ENCODE measurements around the gene TNK1. TPM values are rescaled to one million over a fixed set of nuclear protein-coding genes. Genes with fewer than 3 reads are reported as not detected.
A peak's percentile ranks its signal among the peaks of the same experiment; 100 is the strongest.
"Not testable (repeated sequence)": the region's sequence is repeated elsewhere in the genome, so short reads cannot be mapped to it uniquely, and the experiment has no call there.

The TNK1 gene
- 4.0 and 13.3 TPM in 2 replicates for total RNA-seq

DNA sequence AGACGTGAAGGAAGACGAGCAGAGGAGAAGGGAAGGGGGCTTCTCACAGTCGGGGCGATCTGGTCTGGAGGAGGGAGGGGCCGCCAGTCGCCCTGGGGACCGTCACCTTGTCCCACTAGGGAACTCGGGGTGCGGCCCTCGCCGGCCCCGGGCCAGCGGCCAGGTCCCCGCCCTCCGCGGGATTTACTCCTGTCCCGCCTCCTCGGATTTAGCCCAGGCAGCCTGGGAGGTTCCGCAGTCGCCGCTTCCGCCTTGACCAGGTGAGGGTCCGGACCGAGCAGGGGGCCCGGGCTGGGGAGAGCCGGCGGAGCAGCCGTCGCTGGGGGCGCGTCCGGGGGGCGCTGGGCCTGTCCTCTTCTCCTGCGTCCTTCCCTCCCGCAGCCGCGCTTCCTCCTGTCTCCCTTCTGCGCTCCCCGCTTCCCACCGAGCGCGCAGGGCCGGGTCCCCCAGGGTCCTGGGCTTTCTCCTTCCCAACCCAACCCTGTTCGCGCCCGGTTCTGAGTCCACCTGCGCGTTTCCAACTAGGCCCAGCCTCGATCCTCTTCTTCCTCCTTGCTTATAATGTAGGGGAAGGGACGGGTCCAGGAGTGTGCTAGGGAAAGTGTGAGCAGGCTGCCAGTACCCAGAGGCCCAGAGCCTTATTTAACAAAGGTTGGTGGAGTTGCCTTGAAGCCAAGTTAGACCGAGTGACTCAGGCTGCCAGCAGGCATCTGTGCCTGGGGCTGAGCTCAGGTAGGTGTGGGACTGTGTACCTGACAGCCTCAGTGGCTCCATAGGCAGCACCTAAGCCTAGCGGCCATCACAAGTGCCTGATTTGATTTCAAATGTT, at the start of gene TNK1:
Gene TNK1, plus strand, starts transcription at position 235 of the 829 bp plus-strand sequence. CDS start 1,838 bp downstream, outside the sequence.
- TF ChIP-seq, protein P1, sequence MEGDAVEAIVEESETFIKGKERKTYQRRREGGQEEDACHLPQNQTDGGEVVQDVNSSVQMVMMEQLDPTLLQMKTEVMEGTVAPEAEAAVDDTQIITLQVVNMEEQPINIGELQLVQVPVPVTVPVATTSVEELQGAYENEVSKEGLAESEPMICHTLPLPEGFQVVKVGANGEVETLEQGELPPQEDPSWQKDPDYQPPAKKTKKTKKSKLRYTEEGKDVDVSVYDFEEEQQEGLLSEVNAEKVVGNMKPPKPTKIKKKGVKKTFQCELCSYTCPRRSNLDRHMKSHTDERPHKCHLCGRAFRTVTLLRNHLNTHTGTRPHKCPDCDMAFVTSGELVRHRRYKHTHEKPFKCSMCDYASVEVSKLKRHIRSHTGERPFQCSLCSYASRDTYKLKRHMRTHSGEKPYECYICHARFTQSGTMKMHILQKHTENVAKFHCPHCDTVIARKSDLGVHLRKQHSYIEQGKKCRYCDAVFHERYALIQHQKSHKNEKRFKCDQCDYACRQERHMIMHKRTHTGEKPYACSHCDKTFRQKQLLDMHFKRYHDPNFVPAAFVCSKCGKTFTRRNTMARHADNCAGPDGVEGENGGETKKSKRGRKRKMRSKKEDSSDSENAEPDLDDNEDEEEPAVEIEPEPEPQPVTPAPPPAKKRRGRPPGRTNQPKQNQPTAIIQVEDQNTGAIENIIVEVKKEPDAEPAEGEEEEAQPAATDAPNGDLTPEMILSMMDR (IDR thresholded peaks at IDR 0.05; ENCODE audit: insufficient read depth, low read length, poor library complexity, severe bottlenecking), result no peak
- Histone ChIP-seq H3K36me3 (ENCODE audit: control insufficient read depth, insufficient read depth, low read length) (no peaks in the 10 kb centered on the region), H3K4me3 (ENCODE audit: low read depth, low read length) (peak within 1 kb of the TSS; percentile 53), H3K27me3 (ENCODE audit: control insufficient read depth, insufficient read depth, low read length) (no peaks in the 10 kb centered on the region)
- no peak for DNase-seq (ENCODE audit: low read depth)

DNA sequence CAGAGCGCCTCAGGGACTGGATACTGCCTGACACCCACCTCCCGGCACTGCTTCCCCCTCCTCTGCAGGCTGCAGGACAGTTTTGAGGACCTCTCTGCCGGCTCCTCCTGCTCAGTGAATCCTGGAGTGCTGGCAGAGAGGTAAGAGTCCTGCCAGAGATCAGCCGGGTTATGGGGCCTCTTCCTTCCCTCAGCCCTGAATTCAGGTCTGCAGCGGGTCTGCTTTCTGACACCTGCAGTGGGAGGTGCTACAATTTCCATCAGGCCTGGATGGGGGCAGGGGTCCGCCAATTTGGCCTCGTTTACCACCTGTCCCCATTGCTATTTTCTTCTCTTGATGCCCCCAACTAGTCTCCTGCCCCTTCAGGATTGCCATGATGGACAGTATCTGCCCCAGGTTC, 48.8 kb upstream of the TNK1 start:
- DNase-seq (ENCODE audit: low read depth), result no peak
- H3K4me3 ChIP-seq (ENCODE audit: low read depth, low read length), result no peak overlapping the region
- TF ChIP-seq, protein P1 (IDR thresholded peaks at IDR 0.05; ENCODE audit: insufficient read depth, low read length, poor library complexity, severe bottlenecking), result no peak
- H3K27me3 ChIP-seq (ENCODE audit: control insufficient read depth, insufficient read depth, low read length), result no peaks in the 10 kb centered on the region
- H3K36me3 ChIP-seq (ENCODE audit: control insufficient read depth, insufficient read depth, low read length), result no peaks in the 10 kb centered on the region

DNA sequence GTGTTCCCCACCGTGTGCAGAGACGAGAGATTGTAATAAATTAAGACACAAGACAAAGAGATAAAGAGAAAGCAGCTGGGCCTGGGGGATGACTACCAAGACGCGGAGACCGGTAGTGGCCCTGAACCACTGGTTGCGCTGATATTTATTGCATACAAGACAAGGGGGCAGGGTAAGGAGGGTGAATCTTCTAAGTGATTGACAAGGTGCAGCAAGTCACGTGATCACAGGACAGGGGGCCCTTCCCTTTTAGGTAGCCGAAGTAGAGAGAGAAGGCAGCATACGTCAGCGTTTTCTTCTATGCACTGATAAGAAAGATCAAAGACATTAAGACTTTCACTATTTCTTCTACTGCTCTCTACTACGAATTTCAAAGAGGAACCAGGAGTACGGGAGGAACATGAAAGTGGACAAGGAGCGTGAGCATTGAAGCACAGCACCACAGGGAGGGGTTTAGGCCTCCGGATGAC, 48.3 kb upstream of the TNK1 start:
- DNase-seq (ENCODE audit: low read depth); H3K36me3 ChIP-seq (ENCODE audit: control insufficient read depth, insufficient read depth, low read length); H3K27me3 ChIP-seq (ENCODE audit: control insufficient read depth, insufficient read depth, low read length); H3K4me3 ChIP-seq (ENCODE audit: low read depth, low read length): not testable (repeated sequence)

- H3K27me3 ChIP-seq (ENCODE audit: control insufficient read depth, insufficient read depth, low read length), result no peaks in the 10 kb centered on the region
- H3K36me3 ChIP-seq (ENCODE audit: control insufficient read depth, insufficient read depth, low read length), result no peaks in the 10 kb centered on the region
- no peak overlapping the region for H3K4me3 ChIP-seq (ENCODE audit: low read depth, low read length)
- DNase-seq (ENCODE audit: low read depth), result no peak
- TF ChIP-seq, protein P1 (IDR thresholded peaks at IDR 0.05; ENCODE audit: insufficient read depth, low read length, poor library complexity, severe bottlenecking), result no peak
Measured at GRCh38 chr17:7334938-7335538, 45.9 kb upstream of the TNK1 start.

DNA sequence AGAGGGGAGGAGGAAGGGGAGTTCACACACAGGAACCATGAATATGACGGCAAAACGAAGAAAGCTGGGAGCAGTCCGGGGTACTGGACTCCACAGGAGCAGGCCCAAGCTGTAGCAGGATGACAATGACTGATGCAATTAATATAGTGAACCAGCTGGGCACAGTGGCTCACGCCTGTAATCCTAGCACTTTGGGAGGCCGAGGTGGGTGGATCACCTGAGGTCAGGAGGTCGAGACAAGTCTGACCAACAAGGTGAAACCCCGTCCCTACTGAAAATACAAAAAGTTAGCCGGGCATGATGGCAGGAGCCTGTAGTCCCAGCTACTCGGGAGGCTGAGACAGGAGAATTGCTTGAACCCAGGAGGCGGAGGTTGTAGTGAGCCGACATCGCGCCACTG, 45.1 kb upstream of the TNK1 start:
- not testable (repeated sequence) for H3K36me3 ChIP-seq (ENCODE audit: control insufficient read depth, insufficient read depth, low read length); H3K4me3 ChIP-seq (ENCODE audit: low read depth, low read length); H3K27me3 ChIP-seq (ENCODE audit: control insufficient read depth, insufficient read depth, low read length); DNase-seq (ENCODE audit: low read depth)

- Histone ChIP-seq H3K4me3 (ENCODE audit: low read depth, low read length) (no peak within 1 kb of the TSS), H3K36me3 (ENCODE audit: control insufficient read depth, insufficient read depth, low read length) (no peaks in the 10 kb centered on the region), H3K27me3 (ENCODE audit: control insufficient read depth, insufficient read depth, low read length) (peaks cover under 1% of the 10 kb centered on the region)
- TF ChIP-seq, protein P1 (IDR thresholded peaks at IDR 0.05; ENCODE audit: insufficient read depth, low read length, poor library complexity, severe bottlenecking), result no peak
- no peak for DNase-seq (ENCODE audit: low read depth)
Measured at GRCh38 chr17:7336240-7337175, 44.4 kb upstream of the TNK1 start, which contains the start of gene ACAP1. TSS of gene ACAP1 (plus strand) at chr17:7336529. CDS start at chr17:7336735, 206 bp downstream.

DNA sequence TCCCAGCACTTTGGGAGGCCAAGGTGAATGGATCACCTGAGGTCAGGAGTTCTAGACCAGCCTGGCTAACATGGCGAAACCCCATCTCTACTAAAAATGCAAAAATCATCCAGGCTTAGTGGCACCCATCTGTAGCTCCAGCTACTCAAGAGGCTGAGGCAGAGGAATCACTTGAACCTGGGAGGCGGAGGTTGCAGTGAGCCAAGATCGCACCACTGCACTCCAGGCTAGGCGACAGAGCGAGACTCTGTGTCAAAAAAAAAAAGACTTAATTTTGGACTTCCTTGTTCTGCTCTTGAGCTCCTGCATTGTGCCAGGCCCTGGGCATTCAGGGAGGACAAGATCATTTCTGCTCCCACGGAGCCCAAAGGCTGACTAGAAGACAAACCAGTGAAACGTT, 43.3 kb upstream of the TNK1 start:
- not testable (repeated sequence) for H3K27me3 ChIP-seq (ENCODE audit: control insufficient read depth, insufficient read depth, low read length); DNase-seq (ENCODE audit: low read depth); H3K36me3 ChIP-seq (ENCODE audit: control insufficient read depth, insufficient read depth, low read length); H3K4me3 ChIP-seq (ENCODE audit: low read depth, low read length)
